NB4 (cell line): ENCODE measurements around the gene REPS2.

Experiments used
- DNase-seq: peaks from one replicate; pipeline ENCODE4 v3.0.0; 2010; ENCODE audit warnings: low read depth
- H3K4me3 ChIP-seq: one replicate; pipeline ENCODE4 v1.5.1; 2011; ENCODE audit warnings: mild to moderate bottlenecking, low read depth, low read length, moderate library complexity
- CTCF ChIP-seq: IDR thresholded peaks from one replicate; pipeline ENCODE4 v1.5.1; 2012; ENCODE audit warnings: low read depth, low read length
- MYC ChIP-seq: IDR thresholded peaks from 2 replicates; pipeline ENCODE4 v1.6.1; 2011; ENCODE audit warnings: low read depth, low read length
- POLR2A ChIP-seq: IDR thresholded peaks from 2 replicates; pipeline ENCODE4 v1.6.1; 2011; ENCODE audit warnings: mild to moderate bottlenecking; ENCODE audit not compliant: insufficient read length; ENCODE audit errors: extremely low read depth
- TF ChIP-seq, protein P1 (sequence below): IDR thresholded peaks from 2 replicates; pipeline ENCODE4 v1.6.1; 2011; ENCODE audit warnings: low read depth, low read length

Gene REPS2

DNA sequence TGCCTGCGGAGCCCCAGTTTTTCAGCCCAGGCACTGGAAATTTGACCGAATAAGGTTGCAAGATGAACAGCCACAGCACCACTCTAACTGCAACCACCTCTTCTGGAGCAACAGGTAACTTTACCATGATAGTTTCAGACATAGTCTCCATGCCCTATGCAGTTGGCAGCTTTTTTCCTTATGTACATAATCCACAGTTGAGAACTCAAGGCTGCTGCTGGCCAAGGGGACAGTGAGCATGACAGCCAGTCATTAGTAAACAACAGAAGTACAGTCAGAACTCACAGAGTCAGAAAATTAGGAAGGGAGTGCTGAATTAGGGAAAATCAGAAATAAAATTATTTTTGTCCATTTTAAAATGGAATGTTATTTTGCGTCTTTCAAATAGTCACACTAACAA lies 235.9 kb downstream of the REPS2 start:
- no peak for TF ChIP-seq CTCF
- DNase-seq: no peak
- no peak overlapping the region for H3K4me3 ChIP-seq

- no peak overlapping the region for H3K4me3 ChIP-seq
- TF ChIP-seq MYC (no peak), POLR2A (no peak), CTCF (no peak)
- TF ChIP-seq, protein P1, sequence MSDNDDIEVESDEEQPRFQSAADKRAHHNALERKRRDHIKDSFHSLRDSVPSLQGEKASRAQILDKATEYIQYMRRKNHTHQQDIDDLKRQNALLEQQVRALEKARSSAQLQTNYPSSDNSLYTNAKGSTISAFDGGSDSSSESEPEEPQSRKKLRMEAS: no peak
- DNase-seq: no peak
Measured at GRCh38 chrX:17183566-17183965, 237.1 kb downstream of the REPS2 start.

DNA sequence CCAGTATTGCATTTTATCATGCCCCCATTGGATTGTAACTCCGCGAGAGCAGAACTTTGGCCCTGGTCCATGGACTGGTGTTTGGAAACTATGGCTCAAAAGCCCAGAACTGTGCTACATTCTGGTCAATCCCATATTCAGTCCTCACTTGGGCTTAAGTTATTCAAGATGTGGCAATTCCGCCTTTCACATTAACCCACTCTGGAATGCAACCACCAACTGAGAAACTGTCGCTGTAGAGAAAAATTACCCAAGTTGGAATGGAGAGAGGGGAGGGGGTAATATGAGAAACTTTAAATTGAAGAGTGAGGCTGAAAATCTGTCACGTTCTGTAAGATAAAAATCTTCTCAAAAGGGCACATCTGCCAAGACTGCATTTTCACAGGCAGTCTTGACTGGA lies 239.0 kb downstream of the REPS2 start:
- DNase-seq: no peak
- TF ChIP-seq MYC (no peak), CTCF (no peak), POLR2A (no peak)
- TF ChIP-seq, protein P1: no peak
- no peak overlapping the region for H3K4me3 ChIP-seq

DNA sequence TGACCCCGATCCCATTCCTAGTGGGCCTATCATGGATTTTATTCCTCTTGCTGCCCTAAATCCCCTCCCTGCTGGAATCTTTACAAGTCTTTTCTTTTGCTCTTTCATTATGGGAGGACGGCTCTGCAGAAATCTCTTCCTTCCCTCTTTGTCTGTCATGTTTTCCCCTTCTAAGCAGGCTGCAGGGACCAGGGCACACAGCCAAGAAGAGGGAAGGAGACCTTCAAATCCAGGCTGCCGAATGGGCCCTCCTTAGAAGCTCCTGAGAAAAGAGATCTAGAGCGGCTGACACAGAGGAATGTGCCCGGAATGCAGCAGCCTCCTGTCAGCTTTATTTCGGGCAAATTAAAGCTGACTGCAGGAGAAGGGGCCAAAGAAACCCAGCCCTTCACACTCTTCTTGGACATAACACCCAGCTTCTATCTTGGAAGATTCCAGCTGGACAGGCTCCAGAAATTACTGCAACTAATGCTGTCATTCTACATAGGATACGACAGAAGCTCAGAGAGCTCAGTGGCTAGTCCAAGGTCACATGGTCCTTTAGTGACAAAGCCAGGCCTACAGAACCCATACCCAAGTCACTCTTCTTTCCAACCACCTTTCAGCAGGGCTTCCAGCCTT lies 240.8 kb downstream of the REPS2 start:
- TF ChIP-seq CTCF: no peak
- TF ChIP-seq, protein P1: no peak
- no peak for TF ChIP-seq MYC
- no peak overlapping the region for H3K4me3 ChIP-seq
- DNase-seq: no peak

- H3K4me3 ChIP-seq: no peak overlapping the region
- TF ChIP-seq, protein P1: no peak
- TF ChIP-seq MYC: no peak
- no peak for TF ChIP-seq POLR2A
- TF ChIP-seq CTCF: no peak
- DNase-seq: no peak
Measured at GRCh38 chrX:17192106-17192505, 245.6 kb downstream of the REPS2 start.
